Stimulated activated CD4-positive, alpha-beta T cell treated with anti-CD3 and anti-CD28 coated beads, TNF-alpha, amount 100 ng/mL, for 1 hour (primary cell): ENCODE measurements around the gene TEPSIN.
A peak's percentile ranks its signal among the peaks of the same experiment; 100 is the strongest.
"Not testable (repeated sequence)": the region's sequence is repeated elsewhere in the genome, so short reads cannot be mapped to it uniquely, and the experiment has no call there.

ENCODE experiments used
- DNase-seq, 3 donors: peaks; one replicate each; pipeline ENCODE4 v3.0.0-alpha.2; 2020; ENCODE audit warnings: low read depth in 3 of 3, low spot score in 1 of 3

TEPSIN gene

DNA sequence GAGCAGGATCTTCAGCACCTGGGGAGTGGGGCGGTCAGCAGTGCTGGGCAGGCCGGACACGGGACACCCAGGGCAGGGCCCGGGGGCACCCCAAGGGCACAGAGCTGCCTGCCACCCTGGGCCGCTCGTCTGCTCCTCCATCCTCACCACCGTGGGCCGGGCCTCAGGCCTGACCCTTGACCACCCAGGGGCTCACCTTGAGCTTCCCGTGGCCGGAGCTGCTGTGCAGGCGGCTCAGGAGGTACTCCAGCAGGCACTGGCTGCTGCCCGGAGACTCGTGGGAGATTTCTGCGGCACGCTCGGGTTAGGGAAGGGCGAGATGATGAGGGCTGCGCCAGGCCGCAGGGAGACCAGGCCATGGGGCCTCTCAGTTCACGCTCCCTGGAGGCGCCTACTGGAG lies 2.1 kb downstream of the TEPSIN start:
- DNase-seq = no peak

DNA sequence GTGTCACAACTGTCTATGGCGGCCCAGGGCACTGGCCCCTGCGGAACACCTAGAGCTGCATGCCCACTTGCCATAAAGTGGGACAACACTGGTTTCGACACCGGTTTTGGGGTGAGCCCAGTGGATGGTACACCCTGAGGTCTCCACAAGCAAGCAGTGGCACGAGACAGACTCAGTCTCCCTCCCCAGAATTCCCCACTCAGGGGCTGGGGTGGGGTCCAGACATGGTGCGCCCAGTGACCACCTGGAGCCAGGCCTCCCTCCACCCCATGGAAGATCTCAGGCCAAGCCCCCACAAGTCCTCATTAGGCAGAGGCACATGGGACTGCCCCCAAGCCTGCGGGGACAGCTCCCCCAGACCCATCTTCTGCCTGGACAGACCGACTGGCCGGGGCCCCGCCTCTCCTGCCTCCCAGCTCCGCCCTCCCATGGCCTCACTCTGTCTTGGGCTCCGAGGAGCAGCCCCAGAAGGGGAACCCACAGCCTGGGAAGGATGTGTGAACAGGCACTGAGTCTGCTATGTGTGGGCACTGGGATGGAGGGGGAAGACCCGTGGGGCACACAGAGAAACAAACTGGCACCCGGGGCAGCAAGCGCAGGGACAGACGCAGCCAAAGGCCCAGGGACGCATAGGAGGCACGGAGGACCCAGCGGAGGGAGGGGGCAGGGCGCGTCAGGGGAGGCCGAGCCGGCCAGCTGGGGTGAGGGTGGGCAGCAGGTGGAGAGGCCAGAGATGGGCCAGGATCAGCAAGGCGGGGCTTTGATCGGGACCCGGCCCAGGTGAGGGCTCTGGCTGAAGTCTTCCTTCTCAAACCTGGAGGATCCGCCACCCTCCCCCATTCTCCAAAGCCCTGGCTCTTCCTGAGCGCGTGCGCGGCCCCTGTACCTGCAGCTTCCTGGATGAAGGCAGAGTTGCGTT lies 2.8 kb downstream of the TEPSIN start:
- DNase-seq = no peak

DNA sequence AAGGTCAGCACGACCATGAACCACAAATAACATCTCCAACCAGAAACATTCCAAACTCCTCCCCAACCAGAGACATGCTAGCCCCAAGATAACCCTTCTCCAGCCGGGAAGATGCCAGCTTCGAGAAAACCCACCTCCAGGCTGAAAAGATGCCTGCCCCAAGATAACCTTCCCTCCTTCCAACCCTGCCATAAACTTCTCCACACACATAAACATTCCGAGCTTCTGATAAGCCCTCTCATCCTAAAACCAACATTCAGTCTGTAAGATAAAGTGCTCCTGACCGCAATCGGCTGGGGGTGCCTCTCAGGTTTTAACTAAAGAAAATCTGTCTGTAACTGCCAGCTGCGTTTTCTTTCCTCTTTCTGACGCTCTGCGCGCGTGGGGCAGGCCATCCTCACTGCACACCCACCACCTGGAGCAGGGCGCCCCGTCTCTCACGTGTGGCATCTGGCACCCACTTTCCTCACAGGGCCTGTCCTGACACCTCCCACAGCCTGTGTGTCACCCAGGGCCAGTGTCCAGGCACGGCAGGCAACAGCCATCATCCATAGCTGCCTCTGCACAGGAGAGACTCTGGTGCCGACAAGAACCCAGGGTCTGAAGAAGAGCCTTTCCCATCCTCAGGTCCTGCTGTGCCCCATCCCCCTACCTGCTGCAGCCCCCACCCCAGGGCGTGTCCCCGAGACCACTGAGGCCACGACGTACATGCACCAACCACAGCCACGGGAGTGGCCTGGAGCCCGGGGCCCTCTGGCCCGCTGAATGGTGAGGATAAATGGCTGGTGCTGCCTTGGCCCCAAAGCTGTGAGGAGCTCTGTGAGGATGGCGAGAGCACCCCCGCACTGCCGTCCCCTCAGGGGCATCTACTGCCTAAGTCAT lies 3.7 kb downstream of the TEPSIN start:
- no peak for DNase-seq

DNA sequence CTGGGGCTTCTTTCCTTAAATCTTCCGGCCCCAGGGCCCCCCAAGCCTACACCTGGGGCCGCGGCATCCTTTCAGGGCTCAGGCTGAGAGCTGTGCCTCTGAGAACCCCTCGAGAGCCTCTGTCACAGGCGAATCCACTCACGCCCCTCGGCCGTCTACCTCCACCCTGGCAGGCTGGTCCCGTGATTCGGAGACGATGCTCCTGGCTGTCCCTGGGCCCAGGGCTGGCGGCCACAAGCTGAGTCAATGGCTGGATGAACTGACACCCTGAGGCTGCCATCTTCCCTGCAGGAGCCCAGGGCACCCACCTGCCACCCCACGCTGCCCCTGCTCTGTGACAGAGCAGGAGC lies 4.4 kb downstream of the TEPSIN start:
- DNase-seq = no peak

DNA sequence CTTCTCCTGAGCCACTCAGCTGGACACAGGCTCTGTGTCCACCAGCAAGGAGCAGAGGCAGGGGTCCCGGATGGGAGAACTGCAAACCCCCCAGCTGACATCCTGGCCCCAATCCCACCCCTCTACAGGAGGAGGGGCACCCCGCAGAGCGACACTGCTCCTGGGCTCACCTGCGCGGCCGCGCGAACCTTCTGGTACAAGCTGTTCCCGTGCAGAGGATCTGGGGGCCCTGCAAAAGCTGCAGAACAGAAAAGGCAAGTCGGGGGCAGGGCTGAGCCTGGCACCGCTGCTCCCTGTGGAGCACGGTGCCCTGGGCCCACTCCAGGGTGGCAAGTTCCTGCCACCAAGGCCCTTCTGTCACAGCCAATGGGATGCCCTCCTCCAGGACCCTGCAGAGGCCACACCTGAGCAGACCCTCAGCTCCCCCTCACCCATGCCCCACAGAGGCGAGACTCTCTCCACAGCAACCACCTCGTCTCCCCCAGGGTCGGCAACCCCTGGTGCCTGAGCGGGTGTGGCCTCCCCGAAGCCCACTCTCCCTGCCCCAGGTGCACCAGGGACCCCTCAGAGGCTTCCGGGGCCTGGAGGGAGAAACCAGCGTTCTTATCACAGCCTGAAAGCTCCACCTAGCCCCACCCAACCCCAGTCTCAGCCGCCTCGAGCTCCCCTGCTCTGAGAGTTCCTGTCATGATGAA lies 4.9 kb downstream of the TEPSIN start:
- DNase-seq = no peak

DNA sequence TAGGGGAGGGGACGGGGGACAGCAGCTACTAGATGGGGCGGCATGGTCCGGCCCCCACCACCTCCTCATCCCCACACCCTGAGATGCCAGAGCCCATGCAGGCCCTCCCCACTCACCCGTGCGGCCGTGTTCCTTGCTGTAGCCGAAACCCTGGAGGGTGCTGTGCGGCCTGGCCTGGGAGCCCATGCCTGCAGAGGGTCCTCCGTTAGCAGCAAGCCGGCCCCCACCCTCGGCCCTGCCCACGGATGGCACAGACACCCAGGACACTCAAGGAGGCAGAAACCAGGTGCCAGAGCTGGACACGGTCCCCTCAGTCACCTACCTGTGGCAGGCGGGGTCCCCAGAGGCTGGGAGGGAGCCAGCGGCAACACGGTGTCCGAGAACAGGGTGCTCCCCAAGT lies 5.5 kb downstream of the TEPSIN start:
- DNase-seq = no peak

DNA sequence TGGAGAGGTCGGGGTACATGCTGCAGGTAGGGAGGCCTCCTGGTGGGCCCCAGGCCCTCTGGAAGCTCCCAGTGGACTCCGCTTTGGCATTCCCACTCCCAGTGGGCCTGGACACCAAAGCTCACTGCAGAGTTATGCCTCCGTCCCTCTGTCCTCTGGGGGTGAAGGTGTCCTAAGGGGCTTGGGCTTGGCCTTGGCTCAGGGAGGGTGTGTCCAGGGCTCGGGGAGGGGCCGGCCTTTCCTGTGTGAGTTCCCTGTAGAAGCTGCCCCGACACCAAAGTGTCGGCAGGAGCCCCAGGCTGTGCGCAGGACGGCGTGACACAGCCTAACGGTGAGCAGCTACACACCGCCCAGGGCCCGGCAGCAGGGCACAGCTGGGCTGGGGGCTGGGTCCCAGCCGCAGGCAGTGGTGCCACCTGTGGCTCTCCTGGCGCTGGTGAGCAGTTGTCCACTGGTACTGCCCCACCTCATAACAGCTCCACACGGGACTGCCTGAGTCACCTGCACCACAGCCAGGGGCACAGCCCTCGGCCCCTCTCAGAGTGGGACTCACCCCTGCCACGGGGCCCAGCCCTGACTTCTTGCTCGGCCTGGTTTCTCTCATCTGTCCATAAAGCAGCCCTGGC lies 6.1 kb downstream of the TEPSIN start:
- DNase-seq = no peak

DNA sequence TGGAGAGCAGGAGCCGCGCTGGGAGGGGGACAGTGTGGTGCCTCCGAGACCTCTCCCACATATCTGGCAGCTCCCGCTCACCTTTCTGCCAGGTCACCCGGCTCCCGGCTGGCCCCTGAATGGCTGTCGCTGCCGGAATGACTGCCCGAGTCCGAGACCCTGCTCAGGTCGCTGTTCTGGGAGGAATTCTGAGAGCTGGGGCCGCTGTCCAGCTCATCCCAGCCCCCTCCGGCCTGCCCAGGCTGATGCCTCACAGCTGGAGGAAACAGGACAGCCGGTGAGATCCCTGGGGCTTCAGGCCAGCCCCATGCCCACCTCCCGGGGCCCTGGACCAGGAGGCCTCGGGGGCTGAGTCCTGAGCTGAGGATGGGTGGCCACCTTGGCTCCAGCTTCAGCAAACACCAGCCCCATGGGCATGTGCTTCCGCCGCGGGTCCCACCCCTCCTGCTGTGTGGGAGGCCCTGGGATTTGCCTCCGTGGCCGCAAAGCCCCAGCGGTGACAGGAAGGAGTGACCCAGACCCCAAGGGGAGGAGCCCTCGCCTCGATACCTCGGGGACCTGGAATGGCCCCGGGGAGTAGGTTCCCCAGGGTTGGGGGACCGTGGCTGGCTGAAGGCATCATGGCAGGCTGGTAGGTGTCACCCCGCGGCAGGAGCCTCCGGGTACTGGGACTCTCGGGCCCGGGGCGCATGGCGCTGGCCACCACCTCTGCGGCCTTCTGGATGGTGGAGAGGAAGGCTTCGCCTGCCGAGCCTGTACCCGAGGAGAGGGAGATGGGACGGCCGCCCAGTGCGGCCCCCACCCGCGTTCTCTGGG lies 6.9 kb downstream of the TEPSIN start:
- no peak for DNase-seq

DNA sequence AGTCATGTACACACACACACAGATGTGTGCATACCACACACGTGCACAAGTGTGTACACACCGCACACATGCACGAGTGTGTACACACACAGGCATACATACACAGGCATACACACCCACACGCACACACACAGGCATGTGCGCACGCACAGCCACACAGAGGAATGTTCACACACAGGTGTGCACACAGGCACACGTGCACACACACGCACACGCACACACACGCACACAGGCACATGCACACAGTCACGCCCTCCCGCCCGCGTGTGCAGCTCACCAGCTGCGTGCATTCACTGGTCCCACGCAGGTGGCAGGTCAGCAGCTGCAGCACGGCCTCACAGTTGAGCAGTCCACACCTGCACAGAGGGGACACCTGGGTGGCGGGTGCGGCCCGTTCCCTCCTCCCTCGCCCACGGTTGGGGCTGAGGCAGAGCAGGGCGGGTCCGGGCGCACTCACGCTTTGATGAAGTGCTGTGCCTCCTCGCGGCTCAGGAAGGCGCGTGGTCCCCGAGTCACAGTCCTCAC lies 7.7 kb downstream of the TEPSIN start:
- no peak for DNase-seq

DNA sequence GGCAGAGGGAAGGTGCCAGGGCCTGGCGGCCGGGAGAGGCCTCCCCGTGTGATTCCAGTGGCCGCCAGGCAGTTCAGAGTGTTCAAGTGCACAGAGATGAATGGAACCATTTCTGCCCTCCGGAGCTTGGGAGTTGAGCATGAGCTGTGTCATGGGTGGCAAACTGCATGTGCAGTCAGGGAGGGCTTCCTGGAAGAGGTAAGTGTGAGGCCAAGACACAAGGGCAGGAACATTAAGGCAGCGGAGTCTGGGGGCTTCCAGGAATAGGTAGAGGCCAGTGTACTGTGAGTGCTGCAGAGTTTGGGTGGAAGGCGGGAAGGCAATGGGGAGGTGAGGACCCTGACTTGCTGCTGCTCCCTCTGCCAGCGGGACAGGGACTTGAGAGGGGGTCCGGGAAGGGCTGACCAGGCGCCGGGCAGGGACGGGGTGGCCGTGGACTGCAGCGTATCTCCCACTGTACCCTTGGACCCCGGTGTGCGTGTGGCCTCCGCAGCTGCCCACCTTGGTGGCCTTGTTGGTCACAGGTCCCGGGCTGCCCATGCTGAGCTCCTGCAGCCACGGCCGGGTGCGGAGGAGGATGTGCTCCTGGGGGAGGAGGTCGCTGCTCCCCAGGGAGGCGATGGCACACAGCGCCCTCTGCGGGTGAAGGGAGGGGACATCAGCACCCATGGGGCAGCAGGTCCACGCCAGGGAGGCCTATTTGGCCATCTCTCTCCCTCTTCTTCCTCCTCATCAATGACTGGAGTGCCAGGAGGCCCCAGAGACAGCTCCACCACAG lies 8.6 kb downstream of the TEPSIN start:
- DNase-seq = no peak

DNA sequence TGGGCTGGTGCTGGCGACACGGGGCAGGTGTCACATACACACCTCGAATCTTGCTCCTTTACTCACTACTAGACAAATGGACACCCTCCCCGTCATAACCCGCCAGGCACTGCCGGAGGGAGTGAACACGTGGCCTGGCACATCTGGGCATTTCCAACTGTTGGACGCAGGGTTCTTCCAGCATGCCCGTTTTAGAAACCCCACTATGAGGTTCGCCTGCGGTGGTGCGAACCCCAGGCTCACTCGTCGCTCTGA lies 9.3 kb downstream of the TEPSIN start:
- no peak for DNase-seq

DNA sequence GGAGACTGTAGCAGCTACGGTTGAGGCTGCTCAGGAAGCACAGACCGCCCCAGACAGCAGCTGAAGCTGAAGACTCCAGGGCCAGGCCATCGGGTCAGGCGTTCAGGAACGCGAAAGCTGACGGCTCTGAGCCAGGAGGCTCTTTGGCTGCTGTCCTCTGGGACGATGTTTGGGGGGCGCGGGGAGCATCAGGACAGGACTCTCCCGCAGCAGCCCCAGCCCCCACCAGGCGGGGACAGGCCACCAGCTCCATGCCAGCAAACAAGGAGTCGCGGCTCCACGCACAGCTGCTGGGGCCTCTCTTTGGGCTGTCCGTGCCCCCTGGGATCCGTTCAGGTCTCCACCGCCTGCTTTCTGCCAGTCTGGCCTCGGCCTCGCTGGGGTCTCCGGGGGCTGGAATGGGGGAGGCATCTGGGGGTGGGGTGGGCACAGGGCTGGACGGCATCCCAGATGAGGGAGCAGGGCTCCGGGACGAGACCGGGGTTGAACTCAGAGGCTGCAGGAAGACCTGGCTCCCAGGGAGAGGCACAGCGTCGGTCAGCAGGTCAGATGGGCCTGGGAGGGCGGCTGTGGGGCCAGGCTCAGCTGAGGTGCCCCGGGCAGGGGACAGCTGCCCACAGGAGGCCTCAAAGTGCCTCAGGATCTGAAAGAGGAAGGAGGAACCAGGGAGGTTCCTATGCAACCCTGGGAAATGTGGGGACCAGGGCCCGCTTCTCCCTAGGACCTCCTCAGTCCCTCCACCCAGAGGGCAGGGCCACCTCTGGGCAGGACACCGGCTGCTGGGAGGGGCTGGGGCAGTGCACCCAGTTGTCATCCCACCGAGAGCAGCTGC lies 9.8 kb downstream of the TEPSIN start:
- DNase-seq = no peak

DNA sequence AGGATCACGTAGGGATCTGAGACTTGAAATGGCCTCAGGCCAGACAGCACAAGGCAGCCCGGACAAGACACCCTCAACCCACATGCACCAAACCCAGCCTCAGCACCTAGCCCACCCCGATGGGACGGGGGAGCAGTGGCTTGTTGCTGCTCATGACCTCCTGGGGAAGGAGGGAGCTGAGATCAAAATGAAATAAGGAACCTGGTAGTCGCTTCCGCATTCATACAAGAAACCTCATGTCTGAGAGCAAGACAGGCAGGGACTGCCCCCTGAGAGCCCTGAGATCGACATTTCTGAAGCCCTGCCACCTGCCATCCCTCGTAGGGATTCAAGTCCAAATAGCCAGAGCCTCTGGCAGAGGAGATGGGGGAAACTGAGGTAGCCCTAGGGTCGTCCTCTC lies 10.4 kb downstream of the TEPSIN start:
- DNase-seq = no peak

DNA sequence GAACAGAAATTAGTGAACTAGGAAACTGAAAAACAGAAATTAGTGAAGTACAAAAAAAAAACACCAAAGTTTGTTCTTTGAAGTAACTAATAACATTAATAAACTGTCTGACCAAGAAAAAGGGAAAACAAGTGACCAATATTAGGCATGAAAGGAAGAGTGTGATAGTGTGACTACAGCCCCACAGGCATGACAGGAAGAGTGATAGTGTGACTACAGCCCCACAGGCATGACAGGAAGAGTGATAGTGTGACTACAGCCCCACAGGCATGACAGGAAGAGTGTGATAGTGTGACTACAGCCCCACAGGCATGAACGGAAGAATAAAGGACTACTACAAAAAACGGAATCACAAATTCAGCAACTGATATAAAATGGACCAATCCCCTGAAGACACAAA lies 11.2 kb downstream of the TEPSIN start:
- not testable (repeated sequence) for DNase-seq

DNA sequence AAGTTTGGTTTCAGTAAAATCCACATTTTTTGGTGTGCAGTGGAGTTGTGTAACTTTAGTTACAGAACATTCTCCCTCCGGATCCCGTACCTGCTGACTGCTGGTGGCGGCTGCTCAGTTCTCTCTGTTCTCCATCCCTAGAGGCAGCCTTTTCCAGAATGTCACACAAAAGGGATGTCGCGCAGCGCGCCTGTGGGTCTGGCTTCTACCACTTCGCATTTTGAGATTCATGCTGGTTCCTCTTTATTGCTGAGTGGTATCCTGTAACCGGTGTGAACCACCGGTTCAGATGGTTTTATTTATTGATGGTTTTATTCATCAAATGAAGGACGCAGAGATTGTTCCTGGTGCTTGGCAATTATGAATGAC lies 15.1 kb downstream of the TEPSIN start:
- DNase-seq = no peak

DNA sequence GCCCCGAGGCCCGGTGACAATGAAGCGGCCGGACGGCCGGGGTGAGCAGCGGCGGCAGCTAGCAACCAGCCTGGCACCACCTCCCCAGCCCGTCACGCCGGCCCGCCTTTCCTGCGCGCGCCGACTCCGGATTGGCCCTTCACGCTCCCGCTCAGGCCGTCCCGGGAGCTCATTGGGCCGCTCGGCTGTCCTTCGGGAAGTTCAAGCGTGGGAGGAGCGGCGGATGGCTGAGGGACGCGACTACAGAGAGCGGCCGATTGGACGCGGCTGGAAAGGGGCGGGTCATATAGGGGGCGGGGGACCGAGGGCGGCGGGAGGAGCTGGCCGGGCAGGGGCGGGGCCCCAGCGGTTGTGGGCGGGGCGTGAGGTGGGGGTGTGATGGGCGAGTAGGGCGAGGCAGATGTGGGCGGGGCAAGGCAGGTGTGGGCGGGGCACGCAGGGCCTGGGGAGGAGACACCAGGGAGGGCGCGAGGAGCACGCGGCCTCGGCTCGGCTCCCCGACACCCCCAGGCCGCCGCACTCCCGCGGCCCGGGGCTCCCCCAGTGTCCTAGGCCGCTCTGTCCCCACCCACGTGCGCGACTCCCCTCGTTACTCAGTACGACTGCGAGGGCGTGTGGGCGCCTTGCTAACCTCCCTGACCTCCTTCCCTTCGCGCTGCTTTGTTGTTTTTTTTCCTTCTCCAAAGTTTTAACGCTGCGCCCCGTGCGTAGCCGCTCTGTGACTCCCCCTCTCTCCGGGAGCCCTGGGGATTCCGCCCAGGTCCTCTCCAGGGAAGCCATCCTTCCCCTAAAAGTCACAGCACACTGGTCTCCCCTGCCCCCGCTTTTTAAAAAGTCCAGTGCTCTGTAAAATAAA lies 15.7 kb downstream of the TEPSIN start, which contains the start of gene CEP131:
TSS of gene CEP131 (minus strand) at position 60 of the 856 bp plus-strand sequence. CDS start 2,909 bp downstream, outside the sequence.
- peak; percentile 99 to 100 (median 100) for DNase-seq

DNA sequence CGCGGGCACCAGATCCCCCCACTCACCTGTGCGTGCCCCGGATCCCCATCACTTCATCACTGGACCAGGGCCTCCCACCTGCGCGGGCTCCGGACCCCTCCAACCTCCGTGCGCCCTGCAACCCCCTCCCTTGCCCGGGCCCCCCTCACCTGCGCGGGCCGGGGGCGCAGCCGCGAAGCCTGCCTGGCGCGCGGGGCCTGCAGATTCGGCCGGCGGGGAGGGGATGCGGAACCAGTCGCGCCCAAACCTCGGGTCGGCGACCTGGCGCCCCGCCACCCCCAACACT lies 16.3 kb downstream of the TEPSIN start:
- DNase-seq = no peak
